SJSA1 (cell line): ENCODE data around the gene GPR63. TPM values are rescaled to one million over a fixed set of nuclear protein-coding genes. Genes with fewer than 3 reads are reported as not detected.
"Not testable (repeated sequence)": the region's sequence is repeated elsewhere in the genome, so short reads cannot be mapped to it uniquely, and the experiment has no call there.

Experiments used
- DNase-seq, 2 experiments: peaks; one replicate each; pipeline ENCODE4 v3.0.0-alpha.2; 2015 to 2020; ENCODE audit warnings: low spot score in 2 of 2, low read depth in 1 of 2
- H3K27ac ChIP-seq: fragments of 250-450 bp; sonication (Bioruptor Pico); 2 replicates; pipeline ENCODE4 v1.5.1; 2020; ENCODE audit warnings: mild to moderate bottlenecking, moderate library complexity
- H3K27me3 ChIP-seq: fragments of 250-450 bp; sonication (Bioruptor Pico); replicated peaks from 2 replicates; pipeline ENCODE4 v1.5.1; 2020; ENCODE audit warnings: mild to moderate bottlenecking, moderate library complexity
- H3K36me3 ChIP-seq: fragments of 250-450 bp; sonication (Bioruptor Pico); 2 replicates; pipeline ENCODE4 v1.5.1; 2020; ENCODE audit warnings: mild to moderate bottlenecking
- H3K4me1 ChIP-seq: fragments of 250-450 bp; sonication (Bioruptor Pico); replicated peaks from 2 replicates; pipeline ENCODE4 v1.6.1; 2021; ENCODE audit warnings: mild to moderate bottlenecking
- H3K4me3 ChIP-seq: fragments of 250-450 bp; sonication (Bioruptor Pico); 2 replicates; pipeline ENCODE4 v1.5.1; 2020; ENCODE audit warnings: mild to moderate bottlenecking
- H3K9me3 ChIP-seq: fragments of 250-450 bp; sonication (Bioruptor Pico); replicated peaks from 2 replicates; pipeline ENCODE4 v1.5.1; 2020; ENCODE audit warnings: mild to moderate bottlenecking
- total RNA-seq: library from RNA; depleted of rRNA; stranded (reverse); fragments of >200 nt; shearing (Covaris generic); gene quantifications from 2 replicates; pipeline ENCODE4 v1.2.3, GENCODE V29; 2014; rRNA removed

GPR63 gene, protein sequence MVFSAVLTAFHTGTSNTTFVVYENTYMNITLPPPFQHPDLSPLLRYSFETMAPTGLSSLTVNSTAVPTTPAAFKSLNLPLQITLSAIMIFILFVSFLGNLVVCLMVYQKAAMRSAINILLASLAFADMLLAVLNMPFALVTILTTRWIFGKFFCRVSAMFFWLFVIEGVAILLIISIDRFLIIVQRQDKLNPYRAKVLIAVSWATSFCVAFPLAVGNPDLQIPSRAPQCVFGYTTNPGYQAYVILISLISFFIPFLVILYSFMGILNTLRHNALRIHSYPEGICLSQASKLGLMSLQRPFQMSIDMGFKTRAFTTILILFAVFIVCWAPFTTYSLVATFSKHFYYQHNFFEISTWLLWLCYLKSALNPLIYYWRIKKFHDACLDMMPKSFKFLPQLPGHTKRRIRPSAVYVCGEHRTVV
- 0.44 and 1.4 TPM in 2 replicates for total RNA-seq

DNA sequence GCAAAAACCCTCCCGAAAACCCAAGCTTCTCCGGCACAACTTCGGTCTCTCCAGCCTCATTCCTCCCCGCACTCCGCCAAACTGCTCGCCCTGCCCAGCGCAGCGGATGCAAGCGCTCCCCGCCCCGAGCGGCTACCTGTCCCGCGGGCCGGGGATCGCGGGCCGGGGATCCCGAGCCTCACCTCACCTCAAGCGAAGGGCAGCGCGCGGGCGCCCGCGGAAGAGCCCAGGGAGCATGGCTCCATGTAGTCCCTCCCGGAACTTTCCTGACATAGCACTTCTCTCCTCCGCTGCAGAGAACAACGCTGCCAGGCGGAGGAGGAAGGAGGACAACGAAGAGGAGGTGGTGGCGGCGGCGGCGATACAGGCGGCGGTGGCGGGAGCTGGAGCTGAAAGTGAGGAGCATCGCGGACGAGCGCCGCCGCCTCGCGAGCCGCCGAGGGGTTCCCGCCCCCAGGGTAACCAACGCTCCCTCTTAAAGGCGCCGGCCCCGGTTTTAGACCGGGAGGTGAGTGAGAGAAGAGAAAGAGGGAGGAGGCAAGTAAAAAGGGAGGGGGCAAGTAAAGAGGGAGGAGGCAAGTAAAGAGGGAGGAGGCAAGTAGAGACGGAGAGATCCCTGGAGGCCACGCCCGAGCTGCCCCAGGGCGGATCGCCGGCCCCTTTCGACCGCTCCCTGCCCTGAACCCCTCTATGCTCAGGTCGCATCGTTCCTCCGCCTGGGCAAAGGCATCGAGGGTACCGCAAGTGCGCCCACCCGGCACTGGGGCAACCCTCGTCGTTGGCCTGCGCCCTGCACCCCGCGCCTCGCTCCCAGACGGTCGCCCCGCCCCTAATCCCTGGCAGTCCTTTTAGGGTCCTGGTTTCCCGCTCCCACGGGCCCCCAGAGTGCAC is at the start of gene GPR63:
Gene GPR63 (minus strand): TSS at position 397 of the 891 bp plus-strand sequence. CDS start 37,746 bp downstream, outside the sequence.
- peaks cover 5% of the 10 kb centered on the region; the same call in 1 of the 2 replicates for H3K4me1 ChIP-seq
- H3K36me3 ChIP-seq = no peaks in the 10 kb centered on the region
- H3K4me3 ChIP-seq = peak within 1 kb of the TSS; percentile 53
- no peak within 1 kb of the TSS for H3K27ac ChIP-seq
- peak; percentile 75 to 78 for DNase-seq
- no peaks in the 10 kb centered on the region for H3K9me3 ChIP-seq
- H3K27me3 ChIP-seq = peaks cover 28% of the 10 kb centered on the region

DNA sequence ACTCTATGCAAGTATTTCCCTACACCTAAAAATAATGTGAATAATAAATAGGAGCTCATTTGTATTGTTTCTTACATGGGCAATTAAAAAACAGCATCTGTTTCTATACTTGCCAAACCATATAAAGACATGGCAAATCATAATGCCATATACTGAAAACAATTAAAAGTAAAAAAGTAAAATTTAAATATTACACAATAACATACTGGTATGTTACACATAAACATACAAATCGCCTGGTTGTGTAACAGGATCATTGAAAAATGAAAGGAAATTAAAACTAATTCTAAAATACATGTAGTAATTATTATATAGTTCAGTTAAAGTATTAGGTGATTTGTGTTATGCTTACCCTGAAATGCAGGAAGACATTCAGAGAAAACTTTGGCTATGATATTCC is 49.2 kb upstream of the GPR63 start:
- H3K4me3 ChIP-seq = no peak overlapping the region
- DNase-seq = no peak
- H3K27ac ChIP-seq = no peak overlapping the region
- H3K4me1 ChIP-seq = no peaks in the 10 kb centered on the region
- no peaks in the 10 kb centered on the region for H3K9me3 ChIP-seq
- peaks cover 15% of the 10 kb centered on the region for H3K36me3 ChIP-seq
- H3K27me3 ChIP-seq = peaks cover 6% of the 10 kb centered on the region

DNA sequence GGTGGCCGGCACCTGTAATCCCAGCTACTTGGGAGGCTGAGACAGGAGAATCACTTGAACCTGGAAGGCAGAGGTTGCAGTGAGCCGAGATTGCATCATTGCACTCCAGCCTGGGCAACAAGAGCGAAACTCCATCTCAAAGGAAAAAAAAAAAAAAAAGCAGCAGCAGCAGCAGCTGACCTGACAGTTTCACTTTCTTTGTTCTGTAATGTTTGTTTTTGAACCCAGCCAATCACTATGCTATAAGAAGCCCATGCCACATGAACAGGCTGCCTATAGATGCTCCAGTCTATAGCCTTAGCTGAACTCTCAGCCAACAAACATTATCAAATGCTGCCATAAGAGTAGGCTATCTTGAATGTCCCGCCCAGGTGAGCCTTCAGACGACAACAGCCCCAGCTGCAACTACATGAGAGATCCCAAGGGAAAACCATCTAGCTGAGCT is 47.9 kb upstream of the GPR63 start:
- not testable (repeated sequence) for H3K36me3 ChIP-seq, H3K4me1 ChIP-seq, H3K9me3 ChIP-seq, H3K27me3 ChIP-seq, H3K4me3 ChIP-seq, H3K27ac ChIP-seq, DNase-seq

DNA sequence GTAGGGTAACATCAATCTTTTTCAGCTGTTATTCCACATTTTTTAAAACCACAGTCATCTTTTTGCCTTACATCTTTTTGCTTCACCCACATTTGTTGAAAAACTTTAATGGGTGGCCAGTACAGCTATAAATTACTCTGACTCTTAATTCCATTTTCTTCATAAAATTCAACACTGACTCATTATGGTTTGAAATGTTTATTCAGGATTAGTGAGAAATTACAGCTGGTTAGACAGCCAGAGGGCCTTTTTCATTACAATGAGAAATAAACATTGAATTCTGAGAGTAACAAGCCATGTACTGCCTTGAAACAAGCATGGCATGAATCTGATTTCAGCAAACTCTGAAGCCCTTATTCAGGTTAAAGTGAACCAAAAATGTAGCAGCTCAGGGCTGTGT is 40.9 kb upstream of the GPR63 start:
- Histone ChIP-seq H3K4me3 (no peak overlapping the region), H3K27me3 (no peaks in the 10 kb centered on the region; the same call in 1 of the 2 replicates), H3K4me1 (peaks cover 16% of the 10 kb centered on the region), H3K27ac (no peak overlapping the region), H3K36me3 (no peaks in the 10 kb centered on the region), H3K9me3 (no peaks in the 10 kb centered on the region)
- peak in 1 of 2 experiments; percentile 56 for DNase-seq

DNA sequence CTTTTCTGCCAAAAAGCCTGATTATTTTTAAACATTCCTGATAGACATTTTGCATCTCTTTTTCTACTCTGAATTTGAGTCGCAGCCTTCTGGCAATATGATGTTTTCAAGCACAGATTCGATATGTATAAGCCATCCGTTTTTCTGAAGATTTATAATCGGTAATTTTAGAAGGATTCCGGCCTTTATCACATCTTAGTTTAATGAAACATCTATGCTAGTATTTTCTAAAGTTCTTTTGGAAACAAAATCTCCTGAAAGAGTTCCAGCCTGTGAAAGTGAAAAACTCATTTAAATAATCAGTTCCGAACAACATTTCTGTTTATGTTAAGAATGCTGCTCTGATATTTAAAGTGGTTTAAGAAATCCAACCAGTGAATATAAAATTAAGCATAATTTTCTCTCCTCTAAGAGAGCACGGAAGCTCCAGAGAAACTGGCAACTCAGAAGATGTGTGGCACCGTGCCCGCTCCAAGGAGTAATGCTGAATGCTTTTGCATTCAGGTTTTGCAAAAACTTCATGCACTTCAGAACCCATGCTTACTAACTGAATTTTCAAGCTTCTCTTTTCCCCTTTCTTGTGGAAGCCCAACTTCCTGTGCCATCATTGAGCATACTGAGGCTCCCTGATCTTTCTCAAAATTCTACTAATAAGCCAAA is 39.7 kb upstream of the GPR63 start:
- DNase-seq = no peak
- Histone ChIP-seq H3K4me1 (peaks cover 16% of the 10 kb centered on the region), H3K4me3 (no peak overlapping the region), H3K27ac (no peak overlapping the region), H3K9me3 (no peaks in the 10 kb centered on the region), H3K36me3 (no peaks in the 10 kb centered on the region), H3K27me3 (no peaks in the 10 kb centered on the region)

DNA sequence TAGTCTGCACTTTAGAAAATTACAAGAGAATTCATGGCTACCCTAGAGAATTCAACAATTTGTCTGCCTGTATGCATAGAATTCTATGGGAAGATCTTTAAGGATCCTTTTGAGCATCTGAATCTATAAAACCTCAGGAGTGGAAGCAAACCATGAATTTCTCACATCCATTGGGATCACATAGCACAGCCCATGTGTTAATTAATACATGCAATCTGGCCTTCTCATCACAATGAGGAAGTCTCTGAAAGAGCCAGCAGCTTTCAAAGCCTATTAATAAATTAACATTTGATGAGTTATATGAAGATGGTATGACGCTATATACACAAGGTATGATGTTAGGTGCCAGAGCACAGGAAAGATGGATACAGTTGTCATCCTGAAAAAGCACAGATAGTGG is 35.7 kb upstream of the GPR63 start:
- Histone ChIP-seq H3K27me3 (no peaks in the 10 kb centered on the region), H3K4me1 (peaks cover 6% of the 10 kb centered on the region), H3K9me3 (no peaks in the 10 kb centered on the region), H3K36me3 (no peaks in the 10 kb centered on the region), H3K4me3 (no peak overlapping the region), H3K27ac (no peak overlapping the region)
- no peak for DNase-seq

DNA sequence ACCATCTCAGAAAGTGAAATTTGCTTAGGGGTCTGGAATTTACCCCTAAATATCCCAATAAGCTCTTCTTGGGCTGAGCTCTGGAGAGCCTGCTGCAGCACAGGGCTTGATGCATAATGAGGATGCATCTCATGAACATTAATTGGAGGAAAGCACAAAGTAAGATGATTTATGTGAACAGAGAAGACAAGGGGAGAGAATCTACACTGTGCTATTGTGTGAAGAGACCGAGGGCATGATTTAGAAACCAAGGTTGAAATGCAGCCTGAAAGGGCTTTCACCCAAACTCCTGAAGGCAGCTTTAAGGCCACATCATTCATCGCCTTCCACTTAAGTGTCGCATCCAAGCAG is 27.8 kb upstream of the GPR63 start:
- peaks cover 8% of the 10 kb centered on the region for H3K27me3 ChIP-seq
- no peak overlapping the region for H3K4me3 ChIP-seq
- no peak for DNase-seq
- H3K36me3 ChIP-seq = no peaks in the 10 kb centered on the region
- H3K4me1 ChIP-seq = no peaks in the 10 kb centered on the region
- H3K27ac ChIP-seq = no peak overlapping the region
- H3K9me3 ChIP-seq = no peaks in the 10 kb centered on the region

DNA sequence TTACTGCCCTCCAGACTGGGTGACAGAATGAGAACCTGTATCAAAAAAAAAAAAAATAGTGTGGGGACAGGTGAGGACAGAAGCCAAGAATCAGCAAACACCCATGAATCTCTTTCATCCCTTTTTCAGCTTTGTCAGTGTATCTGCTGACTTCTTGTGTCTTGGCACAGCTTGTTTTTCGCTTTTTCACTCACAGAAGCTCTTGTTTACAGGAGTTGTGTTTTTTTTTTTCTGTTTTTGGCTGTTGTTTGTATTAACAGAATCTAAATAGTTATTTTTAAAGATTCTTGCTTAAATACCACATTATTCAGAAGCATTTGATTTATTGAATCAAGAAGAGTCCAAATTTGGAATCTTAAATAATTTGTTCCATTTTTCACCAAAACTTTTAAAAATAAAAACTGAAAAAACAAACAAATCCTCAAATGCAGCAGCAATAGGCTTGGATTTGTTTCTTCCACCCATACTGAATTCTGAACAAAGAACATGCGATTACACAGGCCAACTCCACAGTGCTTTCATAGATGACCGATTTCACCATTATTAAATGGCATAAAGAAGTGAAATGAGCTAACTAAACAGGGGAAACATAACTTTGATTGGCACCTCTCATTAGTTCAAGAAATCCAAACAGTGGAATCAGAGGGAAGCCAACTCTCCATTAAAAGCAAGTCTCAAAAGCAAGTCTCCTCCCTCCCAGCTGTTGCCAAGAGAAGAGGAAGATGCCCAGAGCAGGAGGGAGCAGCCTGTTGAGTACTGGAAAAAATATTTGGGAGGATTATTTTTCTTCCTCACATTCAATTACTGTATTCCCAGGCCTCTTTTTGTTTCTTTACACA is 27.2 kb upstream of the GPR63 start:
- Histone ChIP-seq H3K27ac (no peak overlapping the region), H3K4me3 (no peak overlapping the region), H3K4me1 (no peaks in the 10 kb centered on the region), H3K36me3 (no peaks in the 10 kb centered on the region), H3K9me3 (no peaks in the 10 kb centered on the region), H3K27me3 (peaks cover 8% of the 10 kb centered on the region)
- no peak for DNase-seq

DNA sequence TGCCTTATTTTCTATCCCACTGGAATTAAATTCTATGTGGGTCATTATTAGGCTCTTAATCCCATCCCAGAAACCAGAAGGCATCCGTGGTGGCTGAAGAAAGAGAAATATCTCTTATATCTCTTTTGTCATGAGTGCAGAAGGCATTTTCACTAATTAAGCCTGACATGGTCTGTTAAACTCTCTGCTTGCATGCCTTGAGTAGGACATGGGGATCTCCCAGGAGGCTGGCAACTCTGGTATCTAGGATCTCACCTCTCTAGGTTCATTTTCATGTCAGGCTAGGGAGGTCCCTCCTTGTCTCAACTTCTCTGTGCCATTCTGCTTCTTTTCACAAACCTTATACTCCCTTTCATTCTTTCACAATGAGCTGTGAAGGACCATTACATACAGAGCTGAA is 25.3 kb upstream of the GPR63 start:
- Histone ChIP-seq H3K27ac (no peak overlapping the region), H3K36me3 (no peaks in the 10 kb centered on the region), H3K4me1 (no peaks in the 10 kb centered on the region), H3K4me3 (no peak overlapping the region), H3K27me3 (peaks cover 8% of the 10 kb centered on the region), H3K9me3 (no peaks in the 10 kb centered on the region)
- no peak for DNase-seq

DNA sequence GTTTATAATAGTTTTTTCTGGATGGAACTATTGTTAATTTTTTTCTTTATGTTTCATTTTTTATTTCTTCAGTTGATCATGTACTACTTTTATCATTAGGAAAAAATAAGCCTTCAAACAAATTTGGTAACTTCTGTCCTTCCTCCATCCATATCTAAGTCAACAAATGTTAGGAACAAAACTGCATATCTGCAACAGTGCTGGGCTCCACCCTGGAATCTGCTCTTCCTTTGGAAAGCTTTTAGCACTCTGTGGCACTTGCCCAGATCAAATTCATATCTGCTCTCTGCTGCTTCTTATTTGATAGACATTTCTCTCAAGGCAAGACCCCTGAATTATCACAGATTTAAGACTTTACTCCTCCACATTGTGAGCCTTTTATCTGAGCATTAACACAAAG is 24.3 kb upstream of the GPR63 start:
- Histone ChIP-seq H3K27me3 (peaks cover 4% of the 10 kb centered on the region; the same call in 1 of the 2 replicates), H3K27ac (no peak overlapping the region), H3K4me1 (no peaks in the 10 kb centered on the region), H3K36me3 (no peaks in the 10 kb centered on the region), H3K4me3 (no peak overlapping the region), H3K9me3 (no peaks in the 10 kb centered on the region)
- no peak for DNase-seq

DNA sequence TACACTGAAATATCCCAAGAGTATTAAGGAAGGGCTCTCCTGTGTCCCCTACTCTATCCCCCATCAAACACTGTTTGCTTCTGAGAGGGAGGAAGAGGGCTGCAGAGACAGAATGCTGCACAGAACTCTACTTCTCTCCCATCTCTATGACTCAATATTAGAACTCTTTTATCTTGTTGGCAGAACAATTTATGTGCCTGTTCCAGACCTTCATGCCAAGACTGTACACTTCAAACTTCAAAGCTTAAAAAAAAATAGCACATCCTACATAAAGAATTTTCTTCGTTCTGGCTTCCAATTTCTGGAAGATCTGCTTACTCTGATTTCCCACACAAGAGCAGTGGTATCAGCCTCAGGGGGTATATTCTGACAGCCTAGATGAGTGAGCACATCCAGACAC is 19.6 kb upstream of the GPR63 start:
- Histone ChIP-seq H3K27me3 (no peaks in the 10 kb centered on the region), H3K9me3 (no peaks in the 10 kb centered on the region), H3K36me3 (no peaks in the 10 kb centered on the region), H3K4me1 (no peaks in the 10 kb centered on the region), H3K4me3 (no peak overlapping the region), H3K27ac (no peak overlapping the region)
- no peak for DNase-seq

DNA sequence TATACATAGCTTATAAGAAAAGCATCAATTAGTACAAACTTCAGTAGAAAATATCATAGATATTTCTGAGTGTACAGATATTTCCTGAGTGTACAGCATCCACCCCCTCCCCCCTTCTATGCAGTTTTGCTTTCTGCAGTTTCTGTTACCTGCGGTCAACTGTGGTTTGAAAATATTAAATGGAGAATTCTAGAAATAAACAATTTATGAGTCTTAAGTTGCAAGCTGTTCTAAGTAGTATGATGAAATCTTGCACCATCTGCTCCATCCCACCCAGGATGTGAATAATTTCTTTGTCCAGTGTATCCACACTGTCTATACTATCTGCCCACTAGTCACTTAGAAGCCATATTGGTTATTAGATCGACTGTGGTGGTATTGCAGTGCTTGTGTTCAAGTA is 15.8 kb upstream of the GPR63 start:
- DNase-seq = no peak
- Histone ChIP-seq H3K9me3 (no peaks in the 10 kb centered on the region), H3K4me3 (no peak overlapping the region), H3K36me3 (no peaks in the 10 kb centered on the region), H3K27me3 (no peaks in the 10 kb centered on the region), H3K27ac (no peak overlapping the region), H3K4me1 (no peaks in the 10 kb centered on the region)

DNA sequence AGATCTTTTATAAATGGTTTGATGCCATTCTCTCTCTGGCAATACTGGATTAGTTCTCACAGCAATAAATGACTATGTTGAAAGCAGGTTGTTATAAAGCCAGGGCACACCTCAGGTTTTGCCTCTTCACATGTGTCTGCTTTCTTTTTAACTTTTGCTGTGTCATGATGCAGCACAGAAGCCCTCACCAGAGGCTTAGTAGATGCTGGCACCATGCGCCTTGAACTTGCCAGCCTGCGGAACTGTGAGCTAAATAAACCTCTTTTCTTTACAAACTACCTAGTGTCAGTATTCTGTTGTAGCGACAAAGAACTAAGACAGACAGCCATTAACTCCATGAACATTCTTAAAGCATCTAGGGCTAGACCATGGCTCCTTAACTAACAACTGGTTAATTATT is 15.3 kb upstream of the GPR63 start:
- Histone ChIP-seq H3K4me3 (no peak overlapping the region), H3K27ac (no peak overlapping the region), H3K4me1 (no peaks in the 10 kb centered on the region), H3K27me3 (no peaks in the 10 kb centered on the region), H3K9me3 (no peaks in the 10 kb centered on the region), H3K36me3 (no peaks in the 10 kb centered on the region)
- no peak for DNase-seq
